ENCODE data around the gene LRRC56. TPM values are rescaled to one million over a fixed set of nuclear protein-coding genes. Genes with fewer than 3 reads are reported as not detected.

Gene LRRC56, protein sequence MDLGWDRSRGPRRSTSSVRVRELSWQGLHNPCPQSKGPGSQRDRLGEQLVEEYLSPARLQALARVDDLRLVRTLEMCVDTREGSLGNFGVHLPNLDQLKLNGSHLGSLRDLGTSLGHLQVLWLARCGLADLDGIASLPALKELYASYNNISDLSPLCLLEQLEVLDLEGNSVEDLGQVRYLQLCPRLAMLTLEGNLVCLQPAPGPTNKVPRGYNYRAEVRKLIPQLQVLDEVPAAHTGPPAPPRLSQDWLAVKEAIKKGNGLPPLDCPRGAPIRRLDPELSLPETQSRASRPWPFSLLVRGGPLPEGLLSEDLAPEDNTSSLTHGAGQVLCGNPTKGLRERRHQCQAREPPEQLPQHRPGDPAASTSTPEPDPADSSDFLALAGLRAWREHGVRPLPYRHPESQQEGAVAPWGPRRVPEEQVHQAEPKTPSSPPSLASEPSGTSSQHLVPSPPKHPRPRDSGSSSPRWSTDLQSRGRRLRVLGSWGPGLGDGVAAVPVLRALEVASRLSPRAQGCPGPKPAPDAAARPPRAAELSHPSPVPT
- 2.3 to 3.4 TPM (median 2.5 TPM) in 3 replicates for total RNA-seq (2021)
- Bru-seq, nascent RNA, result percentile 21 among the genes with signal in this experiment
- long read RNA-seq, experiment 1, partial matches to known transcripts, result 2 of 7 reads
- long read RNA-seq, experiment 1, other reads (novel, unspliced or antisense), result 5 of 7 reads
- long read RNA-seq, experiment 2, result 0 reads
- long read RNA-seq, experiment 3, result 0 reads

DNA sequence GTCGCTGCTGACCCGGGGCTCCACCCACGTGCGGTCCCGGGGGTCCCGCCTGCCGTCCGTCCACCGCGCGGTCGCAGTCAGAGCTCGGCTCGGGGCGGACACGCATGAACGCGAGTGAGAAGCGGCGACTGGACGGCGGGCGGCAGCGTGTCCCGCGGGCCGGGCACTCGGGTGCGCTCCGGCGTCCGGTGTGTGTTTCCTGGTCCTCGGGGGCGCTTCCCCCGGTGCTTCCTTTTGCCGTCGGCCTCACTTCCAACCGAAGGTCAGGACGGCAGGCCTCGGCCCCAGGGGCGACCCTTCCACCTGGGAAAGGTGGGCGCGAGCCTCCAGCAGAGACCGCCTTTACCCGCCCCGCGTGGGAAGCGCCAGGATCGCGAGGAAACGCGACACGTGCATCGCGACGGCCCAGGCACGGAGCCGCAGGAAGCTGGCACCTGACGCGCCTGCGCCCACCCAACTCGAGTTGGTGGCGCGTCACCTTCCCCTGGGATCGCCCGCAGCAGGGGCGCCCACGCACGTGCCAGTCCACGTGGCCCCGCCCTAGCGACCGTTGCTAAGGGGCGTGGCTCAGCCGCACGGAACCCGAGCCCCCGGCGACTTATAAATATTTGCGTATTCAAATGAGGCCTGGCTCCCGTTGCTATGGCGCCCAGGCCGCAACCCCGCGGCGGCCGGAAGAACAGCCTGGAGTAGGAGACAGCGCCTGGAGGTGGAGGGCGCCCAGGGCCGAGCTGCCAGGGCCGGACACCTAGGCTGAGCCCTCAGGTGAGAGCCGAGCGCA is at the start of gene LRRC56:
Gene LRRC56 (plus strand): TSS at position 687 of the 781 bp plus-strand sequence. CDS start 3,158 bp downstream, outside the sequence.
- ChIA-PET POLR2A (interaction anchor here (0.5 to 1.6 kb wide), 2 partner anchors 17 to 143 kb away, joined by 3 to 5 read pairs; partner anchors contain the start of gene PKP3), CTCF (interaction anchor here (1.7 to 3.1 kb wide), 2 partner anchors 18 kb away, joined by 7 to 22 read pairs; no protein-coding TSS in a partner anchor)
- Mint-ChIP-seq H3K4me1 (no peaks in the 10 kb centered on the region), H3K9me3 (no peaks in the 10 kb centered on the region), H3K36me3 (peaks cover 3% of the 10 kb centered on the region; the same call in 1 of the 2 replicates), H3K4me3 (peak within 1 kb of the TSS; percentile 87), H3K27ac (no peak within 1 kb of the TSS), H3K27me3 (ENCODE audit: low read depth) (peaks cover 22% of the 10 kb centered on the region)
- DNase-seq (ENCODE audit: low spot score) (peak; percentile 87), ATAC-seq (peak; percentile 36)
- TF ChIP-seq CREB1 (CRISPR knock-in tag; IDR thresholded peaks at IDR 0.05) (peak; percentile 60; the same call in 1 of the 2 replicates), NFE2L1 (CRISPR knock-in tag; IDR thresholded peaks at IDR 0.05) (no peak; the same call in 1 of the 2 replicates), GRHL2 (CRISPR knock-in tag; IDR thresholded peaks at IDR 0.05; ENCODE audit: insufficient replicate concordance, severe bottlenecking) (no peak), KAT7 (CRISPR knock-in tag; IDR thresholded peaks at IDR 0.05; ENCODE audit: borderline replicate concordance) (no peak; the same call in 1 of the 2 replicates), RELA (CRISPR knock-in tag; IDR thresholded peaks at IDR 0.05; ENCODE audit: borderline replicate concordance) (no peak; the same call in 1 of the 2 replicates), ETV6 (CRISPR knock-in tag; IDR thresholded peaks at IDR 0.05) (peak; percentile 81; the same call in 1 of the 2 replicates), CREM (CRISPR knock-in tag; IDR thresholded peaks at IDR 0.05) (0 out of 2 replicates have a peak, but pooled peaks have one; percentile 32), NR3C1 (CRISPR knock-in tag; conservative IDR thresholded peaks at IDR 0.05; ENCODE audit: low read depth) (0 out of 2 replicates have a peak, but pooled peaks have one; percentile 58), EMX1 (CRISPR knock-in tag; IDR thresholded peaks at IDR 0.05) (0 out of 2 replicates have a peak, but pooled peaks have one; percentile 8), TEAD1 (CRISPR knock-in tag; IDR thresholded peaks at IDR 0.05) (0 out of 2 replicates have a peak, but pooled peaks have one; percentile 14), TP53 (CRISPR knock-in tag; IDR thresholded peaks at IDR 0.05) (peak; percentile 90)
- TF ChIP-seq, protein P1, sequence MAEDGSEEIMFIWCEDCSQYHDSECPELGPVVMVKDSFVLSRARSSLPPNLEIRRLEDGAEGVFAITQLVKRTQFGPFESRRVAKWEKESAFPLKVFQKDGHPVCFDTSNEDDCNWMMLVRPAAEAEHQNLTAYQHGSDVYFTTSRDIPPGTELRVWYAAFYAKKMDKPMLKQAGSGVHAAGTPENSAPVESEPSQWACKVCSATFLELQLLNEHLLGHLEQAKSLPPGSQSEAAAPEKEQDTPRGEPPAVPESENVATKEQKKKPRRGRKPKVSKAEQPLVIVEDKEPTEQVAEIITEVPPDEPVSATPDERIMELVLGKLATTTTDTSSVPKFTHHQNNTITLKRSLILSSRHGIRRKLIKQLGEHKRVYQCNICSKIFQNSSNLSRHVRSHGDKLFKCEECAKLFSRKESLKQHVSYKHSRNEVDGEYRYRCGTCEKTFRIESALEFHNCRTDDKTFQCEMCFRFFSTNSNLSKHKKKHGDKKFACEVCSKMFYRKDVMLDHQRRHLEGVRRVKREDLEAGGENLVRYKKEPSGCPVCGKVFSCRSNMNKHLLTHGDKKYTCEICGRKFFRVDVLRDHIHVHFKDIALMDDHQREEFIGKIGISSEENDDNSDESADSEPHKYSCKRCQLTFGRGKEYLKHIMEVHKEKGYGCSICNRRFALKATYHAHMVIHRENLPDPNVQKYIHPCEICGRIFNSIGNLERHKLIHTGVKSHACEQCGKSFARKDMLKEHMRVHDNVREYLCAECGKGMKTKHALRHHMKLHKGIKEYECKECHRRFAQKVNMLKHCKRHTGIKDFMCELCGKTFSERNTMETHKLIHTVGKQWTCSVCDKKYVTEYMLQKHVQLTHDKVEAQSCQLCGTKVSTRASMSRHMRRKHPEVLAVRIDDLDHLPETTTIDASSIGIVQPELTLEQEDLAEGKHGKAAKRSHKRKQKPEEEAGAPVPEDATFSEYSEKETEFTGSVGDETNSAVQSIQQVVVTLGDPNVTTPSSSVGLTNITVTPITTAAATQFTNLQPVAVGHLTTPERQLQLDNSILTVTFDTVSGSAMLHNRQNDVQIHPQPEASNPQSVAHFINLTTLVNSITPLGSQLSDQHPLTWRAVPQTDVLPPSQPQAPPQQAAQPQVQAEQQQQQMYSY (CRISPR knock-in tag; IDR thresholded peaks at IDR 0.05), result peak; percentile 83
- TF ChIP-seq, protein P2, sequence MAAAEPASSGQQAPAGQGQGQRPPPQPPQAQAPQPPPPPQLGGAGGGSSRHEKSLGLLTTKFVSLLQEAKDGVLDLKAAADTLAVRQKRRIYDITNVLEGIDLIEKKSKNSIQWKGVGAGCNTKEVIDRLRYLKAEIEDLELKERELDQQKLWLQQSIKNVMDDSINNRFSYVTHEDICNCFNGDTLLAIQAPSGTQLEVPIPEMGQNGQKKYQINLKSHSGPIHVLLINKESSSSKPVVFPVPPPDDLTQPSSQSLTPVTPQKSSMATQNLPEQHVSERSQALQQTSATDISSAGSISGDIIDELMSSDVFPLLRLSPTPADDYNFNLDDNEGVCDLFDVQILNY (CRISPR knock-in tag; IDR thresholded peaks at IDR 0.05), result 0 out of 2 replicates have a peak, but pooled peaks have one; percentile 25
- TF ChIP-seq, protein P3, sequence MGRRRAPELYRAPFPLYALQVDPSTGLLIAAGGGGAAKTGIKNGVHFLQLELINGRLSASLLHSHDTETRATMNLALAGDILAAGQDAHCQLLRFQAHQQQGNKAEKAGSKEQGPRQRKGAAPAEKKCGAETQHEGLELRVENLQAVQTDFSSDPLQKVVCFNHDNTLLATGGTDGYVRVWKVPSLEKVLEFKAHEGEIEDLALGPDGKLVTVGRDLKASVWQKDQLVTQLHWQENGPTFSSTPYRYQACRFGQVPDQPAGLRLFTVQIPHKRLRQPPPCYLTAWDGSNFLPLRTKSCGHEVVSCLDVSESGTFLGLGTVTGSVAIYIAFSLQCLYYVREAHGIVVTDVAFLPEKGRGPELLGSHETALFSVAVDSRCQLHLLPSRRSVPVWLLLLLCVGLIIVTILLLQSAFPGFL (CRISPR knock-in tag; IDR thresholded peaks at IDR 0.05; ENCODE audit: borderline replicate concordance), result no peak
- TF ChIP-seq, protein P4, sequence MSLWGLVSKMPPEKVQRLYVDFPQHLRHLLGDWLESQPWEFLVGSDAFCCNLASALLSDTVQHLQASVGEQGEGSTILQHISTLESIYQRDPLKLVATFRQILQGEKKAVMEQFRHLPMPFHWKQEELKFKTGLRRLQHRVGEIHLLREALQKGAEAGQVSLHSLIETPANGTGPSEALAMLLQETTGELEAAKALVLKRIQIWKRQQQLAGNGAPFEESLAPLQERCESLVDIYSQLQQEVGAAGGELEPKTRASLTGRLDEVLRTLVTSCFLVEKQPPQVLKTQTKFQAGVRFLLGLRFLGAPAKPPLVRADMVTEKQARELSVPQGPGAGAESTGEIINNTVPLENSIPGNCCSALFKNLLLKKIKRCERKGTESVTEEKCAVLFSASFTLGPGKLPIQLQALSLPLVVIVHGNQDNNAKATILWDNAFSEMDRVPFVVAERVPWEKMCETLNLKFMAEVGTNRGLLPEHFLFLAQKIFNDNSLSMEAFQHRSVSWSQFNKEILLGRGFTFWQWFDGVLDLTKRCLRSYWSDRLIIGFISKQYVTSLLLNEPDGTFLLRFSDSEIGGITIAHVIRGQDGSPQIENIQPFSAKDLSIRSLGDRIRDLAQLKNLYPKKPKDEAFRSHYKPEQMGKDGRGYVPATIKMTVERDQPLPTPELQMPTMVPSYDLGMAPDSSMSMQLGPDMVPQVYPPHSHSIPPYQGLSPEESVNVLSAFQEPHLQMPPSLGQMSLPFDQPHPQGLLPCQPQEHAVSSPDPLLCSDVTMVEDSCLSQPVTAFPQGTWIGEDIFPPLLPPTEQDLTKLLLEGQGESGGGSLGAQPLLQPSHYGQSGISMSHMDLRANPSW (CRISPR knock-in tag; conservative IDR thresholded peaks at IDR 0.05; ENCODE audit: low read depth), result 0 out of 2 replicates have a peak, but pooled peaks have one; percentile 70
- TF ChIP-seq, protein P5, sequence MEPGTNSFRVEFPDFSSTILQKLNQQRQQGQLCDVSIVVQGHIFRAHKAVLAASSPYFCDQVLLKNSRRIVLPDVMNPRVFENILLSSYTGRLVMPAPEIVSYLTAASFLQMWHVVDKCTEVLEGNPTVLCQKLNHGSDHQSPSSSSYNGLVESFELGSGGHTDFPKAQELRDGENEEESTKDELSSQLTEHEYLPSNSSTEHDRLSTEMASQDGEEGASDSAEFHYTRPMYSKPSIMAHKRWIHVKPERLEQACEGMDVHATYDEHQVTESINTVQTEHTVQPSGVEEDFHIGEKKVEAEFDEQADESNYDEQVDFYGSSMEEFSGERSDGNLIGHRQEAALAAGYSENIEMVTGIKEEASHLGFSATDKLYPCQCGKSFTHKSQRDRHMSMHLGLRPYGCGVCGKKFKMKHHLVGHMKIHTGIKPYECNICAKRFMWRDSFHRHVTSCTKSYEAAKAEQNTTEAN (CRISPR knock-in tag; IDR thresholded peaks at IDR 0.05), result 0 out of 2 replicates have a peak, but pooled peaks have one; percentile 70
- TF ChIP-seq, protein P6, sequence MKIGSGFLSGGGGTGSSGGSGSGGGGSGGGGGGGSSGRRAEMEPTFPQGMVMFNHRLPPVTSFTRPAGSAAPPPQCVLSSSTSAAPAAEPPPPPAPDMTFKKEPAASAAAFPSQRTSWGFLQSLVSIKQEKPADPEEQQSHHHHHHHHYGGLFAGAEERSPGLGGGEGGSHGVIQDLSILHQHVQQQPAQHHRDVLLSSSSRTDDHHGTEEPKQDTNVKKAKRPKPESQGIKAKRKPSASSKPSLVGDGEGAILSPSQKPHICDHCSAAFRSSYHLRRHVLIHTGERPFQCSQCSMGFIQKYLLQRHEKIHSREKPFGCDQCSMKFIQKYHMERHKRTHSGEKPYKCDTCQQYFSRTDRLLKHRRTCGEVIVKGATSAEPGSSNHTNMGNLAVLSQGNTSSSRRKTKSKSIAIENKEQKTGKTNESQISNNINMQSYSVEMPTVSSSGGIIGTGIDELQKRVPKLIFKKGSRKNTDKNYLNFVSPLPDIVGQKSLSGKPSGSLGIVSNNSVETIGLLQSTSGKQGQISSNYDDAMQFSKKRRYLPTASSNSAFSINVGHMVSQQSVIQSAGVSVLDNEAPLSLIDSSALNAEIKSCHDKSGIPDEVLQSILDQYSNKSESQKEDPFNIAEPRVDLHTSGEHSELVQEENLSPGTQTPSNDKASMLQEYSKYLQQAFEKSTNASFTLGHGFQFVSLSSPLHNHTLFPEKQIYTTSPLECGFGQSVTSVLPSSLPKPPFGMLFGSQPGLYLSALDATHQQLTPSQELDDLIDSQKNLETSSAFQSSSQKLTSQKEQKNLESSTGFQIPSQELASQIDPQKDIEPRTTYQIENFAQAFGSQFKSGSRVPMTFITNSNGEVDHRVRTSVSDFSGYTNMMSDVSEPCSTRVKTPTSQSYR (CRISPR knock-in tag; IDR thresholded peaks at IDR 0.05), result no peak
- TF ChIP-seq, protein P7, sequence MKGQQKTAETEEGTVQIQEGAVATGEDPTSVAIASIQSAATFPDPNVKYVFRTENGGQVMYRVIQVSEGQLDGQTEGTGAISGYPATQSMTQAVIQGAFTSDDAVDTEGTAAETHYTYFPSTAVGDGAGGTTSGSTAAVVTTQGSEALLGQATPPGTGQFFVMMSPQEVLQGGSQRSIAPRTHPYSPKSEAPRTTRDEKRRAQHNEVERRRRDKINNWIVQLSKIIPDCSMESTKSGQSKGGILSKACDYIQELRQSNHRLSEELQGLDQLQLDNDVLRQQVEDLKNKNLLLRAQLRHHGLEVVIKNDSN (CRISPR knock-in tag; IDR thresholded peaks at IDR 0.05), result peak; percentile 88
